Activated gamma-delta T cell (primary cell): ENCODE measurements around the gene MIX23.

Experiments used
- DNase-seq: peaks from one replicate; lab custom pipeline; 2025; lab: John Stamatoyannopoulos, UW

The MIX23 gene

DNA sequence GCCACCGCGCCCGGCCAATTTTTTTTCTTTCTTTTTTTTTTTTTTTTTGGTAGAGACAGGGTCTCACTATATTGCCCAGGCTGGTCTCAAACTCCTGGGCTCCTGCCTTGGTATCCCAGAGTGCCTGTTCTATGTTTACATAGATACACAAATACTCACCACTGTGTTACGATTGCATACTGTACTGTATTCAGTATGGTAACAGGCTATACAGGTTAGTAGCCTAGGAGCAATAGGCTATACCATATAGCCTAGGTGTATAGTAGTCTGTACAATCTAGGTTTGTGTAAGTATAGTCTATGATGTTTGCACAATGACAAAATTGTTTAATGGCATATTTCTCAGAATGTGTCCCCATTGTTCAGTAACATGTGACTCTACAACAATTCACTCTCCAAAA is 31.4 kb downstream of the MIX23 start:
- no peak for DNase-seq

DNA sequence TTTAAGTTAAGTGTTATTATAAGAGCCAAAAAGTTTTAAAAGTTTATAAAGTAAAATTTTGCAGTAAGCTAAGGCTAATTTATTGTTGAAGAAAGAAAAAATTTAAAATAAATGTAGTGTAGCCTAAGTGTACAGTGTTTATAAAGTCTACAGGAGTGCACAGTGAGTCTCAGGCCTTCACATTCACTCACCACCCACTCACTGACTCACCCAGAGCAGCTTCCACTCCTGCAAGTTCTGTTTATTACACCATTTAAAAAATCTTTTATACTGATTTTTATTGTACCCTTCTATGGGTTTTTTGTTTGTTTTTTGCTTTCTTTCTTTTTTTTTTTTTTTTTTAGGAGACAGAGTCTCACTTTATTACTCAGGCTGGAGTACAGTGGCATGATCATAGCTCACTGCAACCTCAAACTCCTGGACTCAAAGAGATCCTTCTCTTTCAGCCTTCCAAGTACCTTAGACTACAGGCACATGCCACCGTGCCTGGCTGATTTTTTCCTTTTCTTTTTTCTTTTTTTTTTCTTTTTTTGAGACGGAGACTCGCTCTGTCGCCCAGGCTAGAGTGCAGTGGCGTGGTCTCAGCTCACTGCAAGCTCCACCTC is 32.1 kb downstream of the MIX23 start:
- no peak for DNase-seq

GRCh38 chr3:122349171-122349570 is 33.9 kb downstream of the MIX23 start:
- DNase-seq, result no peak

DNA sequence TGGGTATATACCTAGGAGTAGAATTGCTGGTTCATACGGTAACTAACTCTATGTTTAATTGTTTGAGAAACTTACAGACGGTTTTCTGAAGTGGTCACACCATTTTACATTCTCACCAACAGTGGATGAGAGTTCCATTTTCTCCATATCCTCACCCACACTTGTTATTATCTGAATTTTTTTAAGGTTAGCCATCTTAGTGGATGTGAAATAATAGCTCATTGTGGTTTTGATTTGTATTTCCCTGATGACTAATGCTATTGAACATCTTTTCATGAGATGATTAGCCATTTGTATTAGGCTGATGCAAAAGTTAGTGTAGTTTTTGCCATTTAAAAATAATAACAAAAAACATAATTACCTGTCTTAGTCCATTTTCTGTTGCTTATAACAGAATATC is 39.4 kb downstream of the MIX23 start:
- no peak for DNase-seq

- no peak for DNase-seq
Measured at GRCh38 chr3:122342803-122343202, 40.2 kb downstream of the MIX23 start.

- DNase-seq, result no peak
Measured at GRCh38 chr3:122332551-122332950, 50.5 kb downstream of the MIX23 start.

DNA sequence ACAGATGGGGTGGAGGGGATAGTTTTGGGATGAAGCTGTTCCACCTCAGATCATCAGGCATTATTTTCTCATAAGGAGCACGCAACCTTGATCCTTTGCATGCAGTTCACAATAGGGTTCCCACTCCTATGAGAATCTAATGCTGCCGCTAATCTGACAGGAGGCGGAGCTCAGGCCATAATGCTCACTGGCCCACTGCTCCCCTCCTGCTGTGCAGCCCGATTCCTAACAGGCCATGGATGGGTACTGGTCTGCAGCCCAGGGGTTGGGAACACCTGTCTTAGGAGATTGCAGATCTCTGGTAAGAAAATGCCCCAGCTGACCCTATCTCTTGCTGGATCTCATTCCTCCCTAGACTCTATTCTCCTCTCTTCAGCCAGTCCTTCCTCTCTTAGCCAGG is 51.1 kb downstream of the MIX23 start:
- DNase-seq, result no peak

DNA sequence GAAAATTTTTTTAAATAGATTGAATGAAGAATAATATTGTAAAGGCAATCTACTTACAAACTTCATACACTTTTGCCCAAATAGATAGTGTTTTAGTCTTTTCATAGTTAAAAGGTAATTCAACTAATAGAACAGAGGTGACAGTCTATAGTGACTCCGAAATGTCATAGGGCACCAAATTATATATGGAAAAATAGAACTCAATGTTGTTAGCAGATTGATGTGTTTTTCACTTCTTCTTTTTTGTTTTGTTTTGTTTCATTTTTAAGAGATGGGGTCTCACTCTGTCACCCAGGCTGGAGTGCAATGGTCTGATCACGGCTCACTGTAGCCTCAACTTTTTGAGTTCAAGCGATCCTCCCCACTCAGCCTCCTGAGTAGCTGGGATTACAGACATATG is 57.3 kb downstream of the MIX23 start:
- DNase-seq, result no peak

DNA sequence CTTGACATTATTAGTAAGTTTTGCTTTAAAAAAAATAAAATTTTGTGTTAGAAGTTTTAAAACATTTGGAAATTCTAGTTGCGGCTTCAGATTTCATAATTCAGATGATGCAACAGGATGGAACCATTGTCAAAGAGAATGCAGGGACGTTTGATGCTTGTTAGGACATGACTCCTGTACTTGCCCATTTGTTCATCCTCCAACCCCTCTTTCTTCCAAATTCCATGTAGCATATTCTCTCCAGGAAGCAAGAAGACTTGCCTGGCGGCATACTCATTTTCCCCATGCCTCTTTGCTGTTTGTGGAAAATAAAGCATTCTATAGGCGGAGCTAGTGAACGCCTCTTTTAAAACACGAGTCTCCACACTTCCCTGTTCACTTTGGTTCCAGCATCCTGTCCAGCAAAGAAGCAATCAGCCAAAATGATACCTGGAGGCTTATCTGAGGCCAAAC is 58.1 kb downstream of the MIX23 start, which contains the start of gene CSTA:
Gene CSTA (plus strand): TSS at position 378 of the 453 bp plus-strand sequence. CDS start 45 bp downstream, at position 423.
- no peak for DNase-seq

DNA sequence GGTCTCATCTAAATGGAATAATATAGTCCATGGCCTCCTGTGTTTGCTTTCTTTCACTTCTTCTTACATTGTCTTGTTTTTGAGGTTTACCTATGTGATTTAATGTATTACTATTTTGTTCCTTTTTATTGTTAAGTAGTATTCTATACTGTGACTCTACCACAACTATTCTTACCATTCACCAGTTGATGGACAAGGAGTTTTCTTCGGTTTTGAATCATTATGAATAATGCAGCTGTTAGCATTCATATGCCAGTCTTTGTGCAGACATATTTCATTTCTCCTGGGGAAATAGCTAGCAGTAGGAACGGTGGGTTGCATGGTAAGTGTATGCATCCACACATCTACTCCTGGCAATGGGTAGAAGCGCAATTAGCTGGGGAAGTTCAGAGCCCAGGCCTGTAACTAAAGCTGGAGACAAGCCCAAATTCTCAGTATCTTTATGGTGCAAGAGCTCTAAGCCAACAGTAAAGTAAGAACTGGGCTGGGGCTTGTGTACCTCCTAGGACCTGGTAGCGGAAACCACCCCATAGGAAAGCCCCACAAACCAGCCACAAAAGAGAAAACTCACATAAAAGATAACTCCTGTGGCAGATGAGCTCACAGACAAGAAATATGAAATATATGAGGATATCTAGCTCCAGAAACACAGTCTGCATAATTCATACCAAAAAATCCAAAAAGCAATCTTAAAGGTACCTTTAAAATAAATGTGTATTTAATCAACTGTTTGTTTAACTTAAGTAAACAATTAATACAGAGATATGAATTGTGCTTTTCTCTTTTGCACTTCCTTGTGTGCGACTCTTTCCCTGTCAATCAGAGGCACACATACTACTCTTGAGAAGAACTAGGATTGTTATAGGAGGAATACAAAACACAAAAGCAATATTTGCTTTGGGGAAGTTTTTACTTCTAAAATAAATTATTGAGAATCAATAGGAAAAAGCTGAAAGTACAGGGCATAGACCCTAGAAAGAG is 60.6 kb downstream of the MIX23 start:
- DNase-seq, result no peak

DNA sequence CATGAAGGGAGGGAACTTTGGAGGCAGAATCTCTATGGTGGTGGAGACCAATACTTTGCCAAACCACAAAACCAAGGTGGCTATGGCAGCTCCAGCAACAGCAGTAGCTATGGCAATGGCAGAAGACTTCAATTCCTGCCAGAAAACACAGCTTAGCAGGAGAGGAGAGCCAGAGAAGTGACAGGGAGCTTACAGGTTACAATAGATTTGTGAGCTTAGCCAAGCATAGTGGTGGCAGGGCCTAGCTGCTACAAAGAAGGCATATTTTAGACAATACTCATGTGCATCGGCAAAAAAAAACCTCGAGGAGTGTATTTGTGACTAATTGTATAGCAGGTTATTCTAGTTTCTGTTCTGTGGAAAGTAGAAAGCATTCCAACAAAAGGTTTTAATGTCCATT is 64.4 kb downstream of the MIX23 start:
- no peak for DNase-seq

DNA sequence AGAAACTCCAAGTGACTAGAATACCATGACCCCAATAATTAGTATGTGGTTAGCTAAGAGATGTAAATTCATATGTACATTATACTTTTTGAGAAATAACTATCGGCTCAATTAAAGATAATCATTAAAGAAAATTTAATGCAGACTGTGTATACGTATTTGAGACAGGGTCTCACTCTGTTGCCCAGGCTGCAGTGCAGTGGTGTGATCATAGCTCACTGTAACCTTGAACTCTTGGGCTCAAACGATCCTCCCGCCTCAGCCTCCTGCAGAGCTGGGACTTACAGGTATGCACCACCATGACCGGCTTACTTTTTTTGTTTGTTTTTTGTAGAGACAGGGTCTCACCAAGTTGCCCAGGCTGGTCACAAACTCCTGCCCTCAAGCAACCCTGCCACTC is 66.7 kb downstream of the MIX23 start:
- no peak for DNase-seq

DNA sequence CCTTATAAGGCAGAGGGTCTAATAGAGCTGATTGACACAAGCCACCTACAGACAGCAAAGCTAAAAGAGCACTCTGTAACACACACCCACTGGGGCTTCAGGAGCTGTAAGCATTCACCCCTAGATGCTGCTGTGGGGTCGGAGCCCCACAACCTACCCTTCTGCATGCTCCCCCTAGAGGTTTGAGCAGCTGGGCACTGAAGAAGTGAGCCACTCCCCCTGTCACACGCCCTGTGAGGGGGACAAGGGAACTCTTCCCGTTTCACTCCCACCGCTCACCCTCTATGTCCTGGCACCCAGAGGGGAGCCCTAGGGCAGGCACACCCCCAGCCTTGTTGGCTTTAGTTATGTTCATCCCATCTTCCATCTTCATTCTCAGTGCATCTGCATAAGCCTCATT is 67.4 kb downstream of the MIX23 start:
- no peak for DNase-seq

- DNase-seq, result no peak
Measured at GRCh38 chr3:122314228-122314876, 68.7 kb downstream of the MIX23 start.

DNA sequence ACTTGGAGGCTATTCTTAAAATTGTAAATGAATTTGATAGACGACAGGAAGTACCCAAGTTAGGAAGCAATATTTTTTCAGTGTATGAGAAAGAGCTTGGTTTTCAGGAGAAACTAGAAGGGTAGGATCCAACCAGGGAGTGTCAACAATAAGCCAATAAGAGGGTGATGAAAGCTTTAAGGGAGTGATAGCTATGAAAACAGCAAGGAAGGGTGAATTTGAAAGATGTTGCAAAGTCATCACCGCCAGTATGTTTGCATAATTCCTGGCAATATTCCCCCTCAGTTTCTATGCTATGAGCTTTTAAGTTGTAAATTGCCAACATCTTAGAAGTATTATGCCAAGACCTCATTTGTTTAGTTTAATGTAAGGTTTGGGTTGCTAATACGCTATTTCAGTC is 69.8 kb downstream of the MIX23 start:
- DNase-seq, result no peak

- no peak for DNase-seq
Measured at GRCh38 chr3:122312826-122313225, 70.2 kb downstream of the MIX23 start.

GRCh38 chr3:122310361-122310760 is 72.7 kb downstream of the MIX23 start:
- DNase-seq, result no peak
